Measurements from ENCODE around the gene MED26. TPM values are rescaled to one million over a fixed set of nuclear protein-coding genes. Genes with fewer than 3 reads are reported as not detected.
"Not testable (repeated sequence)": the region's sequence is repeated elsewhere in the genome, so short reads cannot be mapped to it uniquely, and the experiment has no call there.

Gene MED26
- polyA plus RNA-seq (ENCODE audit: insufficient read length in 10 of 10), result 1 to 10 TPM; 4.5 to 6.8 (median 6.0) TPM
- long read RNA-seq, donor 1, transcript MED26-202 (1 exons, 3,871 nt), result major isoform, 9 of 12 reads
- long read RNA-seq, donor 1, partial matches to known transcripts, result 0 of 12 reads
- long read RNA-seq, donor 1, other reads (novel, unspliced or antisense), result 0 of 12 reads
- long read RNA-seq, donor 2, transcript MED26-202 (1 exons, 3,871 nt), result major isoform, 5 of 7 reads
- long read RNA-seq, donor 2, partial matches to known transcripts, result 0 of 7 reads
- long read RNA-seq, donor 2, other reads (novel, unspliced or antisense), result 0 of 7 reads
- long read RNA-seq, donor 3, partial matches to known transcripts, result 0 of 1 reads
- long read RNA-seq, donor 3, other reads (novel, unspliced or antisense), result 0 of 1 reads
- long read RNA-seq, donor 4, transcript MED26-202 (1 exons, 3,871 nt), result major isoform, 7 of 8 reads
- long read RNA-seq, donor 4, partial matches to known transcripts, result 0 of 8 reads
- long read RNA-seq, donor 4, other reads (novel, unspliced or antisense), result 0 of 8 reads
- long read RNA-seq, donor 5, transcript MED26-202 (1 exons, 3,871 nt), result major isoform, 12 of 15 reads
- long read RNA-seq, donor 5, partial matches to known transcripts, result 0 of 15 reads
- long read RNA-seq, donor 5, other reads (novel, unspliced or antisense), result 0 of 15 reads
- long read RNA-seq, donor 6, transcript MED26-202 (1 exons, 3,871 nt), result major isoform, 10 of 14 reads
- long read RNA-seq, donor 6, partial matches to known transcripts, result 0 of 14 reads
- long read RNA-seq, donor 6, other reads (novel, unspliced or antisense), result 0 of 14 reads
- long read RNA-seq, donor 7, transcript MED26-202 (1 exons, 3,871 nt), result major isoform, 12 of 15 reads
- long read RNA-seq, donor 7, partial matches to known transcripts, result 0 of 15 reads
- long read RNA-seq, donor 7, other reads (novel, unspliced or antisense), result 0 of 15 reads
- long read RNA-seq, donor 8, transcript MED26-202 (1 exons, 3,871 nt), result major isoform, 12 of 13 reads
- long read RNA-seq, donor 8, partial matches to known transcripts, result 0 of 13 reads
- long read RNA-seq, donor 8, other reads (novel, unspliced or antisense), result 0 of 13 reads
- long read RNA-seq, donor 9, partial matches to known transcripts, result 0 of 2 reads
- long read RNA-seq, donor 9, other reads (novel, unspliced or antisense), result 0 of 2 reads

DNA sequence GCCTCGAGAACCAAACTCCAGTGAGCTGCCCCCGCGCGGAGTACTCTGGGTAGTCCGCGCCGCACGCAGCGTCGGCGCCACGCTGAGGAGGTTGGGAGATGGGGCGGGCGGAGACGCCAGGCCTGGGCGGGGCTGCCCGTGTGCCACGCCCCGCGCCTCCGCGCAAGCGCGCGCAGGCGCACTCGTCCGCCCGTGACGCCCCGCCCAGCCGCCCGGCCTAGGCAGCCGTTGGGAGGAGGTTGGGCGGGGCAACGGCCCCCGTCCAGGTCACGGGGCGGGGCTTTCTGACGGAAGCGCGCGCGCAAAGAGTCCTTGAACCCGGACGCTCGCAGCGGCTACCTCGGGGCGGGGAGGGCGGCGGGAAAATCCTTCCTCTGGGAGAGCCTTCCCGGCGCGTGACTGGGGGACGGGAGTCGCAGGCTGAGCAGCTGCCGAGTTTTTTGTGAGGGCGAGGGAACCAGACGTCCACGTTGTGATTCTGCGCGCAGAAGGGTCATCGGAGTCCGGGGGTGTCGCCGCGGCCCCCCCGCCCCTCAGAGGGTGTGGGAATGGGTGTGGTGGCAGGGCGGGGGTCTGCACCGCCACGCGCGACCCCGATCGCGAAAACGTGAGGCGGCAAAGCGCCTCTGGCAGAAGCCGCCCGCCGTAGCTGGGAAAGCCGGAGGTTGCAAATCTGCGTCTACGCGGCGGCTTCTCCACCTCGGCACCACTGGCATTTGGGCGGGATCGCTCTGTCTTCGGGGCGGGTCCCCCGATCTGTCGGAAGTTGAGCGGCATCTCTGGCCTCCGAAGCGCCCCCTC lies at the start of gene MED26:
Gene MED26 (minus strand): TSS at position 22 of the 801 bp plus-strand sequence. CDS start 261 bp downstream, outside the sequence.
- DNase-seq, result peak; percentile 96 to 98 (median 98)

DNA sequence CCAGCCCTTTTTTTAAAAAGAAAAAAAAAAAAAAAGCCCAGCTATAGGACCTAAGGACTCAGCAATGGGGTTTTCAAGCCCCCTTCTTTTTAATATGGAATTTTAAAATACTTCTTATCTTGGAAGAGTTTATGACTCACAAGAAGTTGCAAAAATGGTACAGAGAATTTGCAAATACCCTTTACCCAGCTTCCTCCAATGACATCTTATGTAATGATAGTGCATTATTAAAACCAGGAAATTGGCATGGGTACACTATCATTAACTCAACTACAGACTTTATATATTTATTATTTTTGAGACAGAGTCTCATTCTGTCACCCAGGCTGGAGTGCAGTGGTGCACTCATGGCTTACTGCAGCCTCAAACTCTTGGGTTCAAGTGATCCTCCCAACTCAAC lies 49.1 kb upstream of the MED26 start:
- DNase-seq, result no peak

DNA sequence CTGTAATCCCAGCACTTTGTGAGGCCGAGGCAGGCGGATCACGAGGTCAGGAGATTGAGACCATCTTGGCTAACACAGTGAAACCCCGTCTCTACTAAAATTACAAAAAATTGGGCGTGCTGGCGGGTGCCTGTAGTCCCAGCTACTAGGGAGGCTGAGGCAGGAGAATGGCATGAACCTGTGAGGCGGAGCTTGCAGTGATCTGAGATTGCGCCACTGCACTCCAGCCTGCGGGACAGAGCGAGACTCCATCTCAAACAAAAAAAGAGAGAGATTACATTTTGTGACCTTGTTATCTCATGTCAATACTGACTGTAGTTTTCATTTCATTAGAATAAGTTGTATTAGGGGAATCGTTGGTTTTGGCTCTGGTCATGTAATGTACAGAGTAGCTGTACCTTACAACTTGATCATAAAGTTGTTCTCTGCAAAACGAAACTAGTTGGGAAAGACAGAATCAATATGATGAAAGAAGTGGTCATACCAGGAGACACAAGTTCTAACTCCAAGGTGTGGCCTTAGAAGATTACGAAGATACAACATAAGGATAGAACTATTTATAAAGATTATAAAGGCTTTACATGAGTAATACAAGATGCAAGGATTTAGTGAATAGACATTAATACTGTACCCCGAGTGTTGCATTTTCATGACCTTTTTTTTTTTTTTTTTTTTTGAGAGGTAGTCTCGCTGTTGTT lies 48.2 kb upstream of the MED26 start:
- no peak for DNase-seq

DNA sequence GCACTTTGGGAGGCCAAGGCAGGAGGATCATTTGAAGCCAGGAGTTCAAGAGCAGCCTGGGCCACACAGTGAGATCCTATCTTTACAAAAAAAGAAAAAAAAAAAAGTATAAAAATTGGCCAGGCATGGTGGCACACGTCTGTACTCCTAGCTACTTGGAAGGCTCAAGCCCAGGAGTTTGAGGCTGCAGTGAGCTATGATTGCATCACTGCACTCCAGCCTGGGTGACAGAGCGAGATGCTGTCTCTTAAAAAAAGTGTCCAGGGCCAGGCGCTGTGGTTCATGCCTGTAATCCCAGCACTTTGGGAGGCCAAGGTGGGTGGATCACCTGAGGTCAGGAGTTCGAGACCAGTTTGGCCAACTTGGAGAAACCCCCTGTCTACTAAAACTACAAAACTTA lies 45.8 kb upstream of the MED26 start:
- DNase-seq, result not testable (repeated sequence)

- DNase-seq, result no peak
Observed at GRCh38 chr19:16673231-16673630, 45.2 kb upstream of the MED26 start.

DNA sequence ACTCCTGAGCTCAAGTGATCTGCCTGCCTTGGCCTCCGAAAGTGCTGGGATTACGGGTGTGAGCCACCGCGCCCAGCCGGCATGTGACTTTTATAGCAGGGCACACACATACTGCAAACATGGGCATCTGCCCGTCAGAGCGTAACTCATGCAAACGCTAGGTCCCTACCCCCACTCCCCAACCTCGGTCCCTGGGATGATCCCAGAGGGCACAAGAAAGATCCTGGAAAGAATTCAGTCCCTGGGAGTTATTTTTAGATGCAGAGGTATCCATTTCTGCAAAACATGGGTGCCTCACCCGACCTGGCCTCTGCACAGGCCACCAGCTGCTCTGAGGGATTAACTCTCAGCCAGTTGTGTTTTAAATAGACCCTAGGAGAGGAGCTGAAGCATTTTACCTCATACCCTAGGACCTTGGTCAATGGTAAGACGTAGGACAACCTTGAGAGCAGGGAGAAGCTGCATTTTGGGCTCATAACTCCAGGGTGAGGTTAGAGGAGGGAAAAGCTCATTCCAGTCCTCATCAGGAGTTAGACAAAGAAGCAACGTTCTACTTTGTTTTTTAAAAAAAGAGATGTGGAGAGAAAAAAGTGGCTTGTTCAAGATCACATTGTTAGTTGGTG lies 43.8 kb upstream of the MED26 start:
- peak; percentile 37 to 70 (median 62) for DNase-seq

DNA sequence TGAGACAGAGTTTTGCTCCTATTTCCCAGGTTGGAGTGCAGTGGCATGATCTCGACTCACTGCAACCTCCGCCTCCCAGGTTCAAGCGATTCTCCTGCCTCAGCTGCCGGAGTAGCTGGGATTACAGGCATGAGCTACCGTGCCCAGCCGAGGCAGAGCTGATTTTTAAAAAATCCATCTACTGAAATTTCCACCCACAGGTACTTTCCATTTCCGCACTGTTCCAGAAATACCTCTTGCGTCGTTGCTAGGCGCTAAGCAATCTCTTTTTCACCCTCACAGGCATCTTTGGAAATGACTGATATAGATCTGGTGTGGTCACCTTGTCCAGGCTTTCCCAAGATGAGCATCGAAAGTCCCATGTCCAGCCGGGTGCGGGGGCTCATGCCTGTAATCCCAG lies 42.3 kb upstream of the MED26 start:
- no peak for DNase-seq

DNA sequence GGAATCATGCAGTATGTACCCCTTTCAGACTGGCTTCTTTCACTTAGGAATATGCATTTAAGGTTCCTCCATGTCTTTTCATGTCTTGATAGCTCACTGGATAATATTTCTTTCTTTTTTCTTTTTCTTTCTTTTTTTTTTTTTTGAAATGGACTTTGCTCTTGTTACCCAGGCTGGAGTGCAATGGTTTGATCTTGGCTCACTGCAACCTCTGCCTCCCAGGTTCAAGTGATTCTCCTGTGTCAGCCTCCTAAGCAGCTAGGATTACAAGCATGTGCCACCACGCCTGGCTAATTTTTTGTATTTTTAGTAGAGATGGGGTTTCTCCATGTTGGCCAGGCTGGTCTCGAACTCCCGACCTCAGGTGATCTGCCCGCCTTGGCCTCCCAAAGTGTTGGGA lies 40.7 kb upstream of the MED26 start:
- DNase-seq, result not testable (repeated sequence)

DNA sequence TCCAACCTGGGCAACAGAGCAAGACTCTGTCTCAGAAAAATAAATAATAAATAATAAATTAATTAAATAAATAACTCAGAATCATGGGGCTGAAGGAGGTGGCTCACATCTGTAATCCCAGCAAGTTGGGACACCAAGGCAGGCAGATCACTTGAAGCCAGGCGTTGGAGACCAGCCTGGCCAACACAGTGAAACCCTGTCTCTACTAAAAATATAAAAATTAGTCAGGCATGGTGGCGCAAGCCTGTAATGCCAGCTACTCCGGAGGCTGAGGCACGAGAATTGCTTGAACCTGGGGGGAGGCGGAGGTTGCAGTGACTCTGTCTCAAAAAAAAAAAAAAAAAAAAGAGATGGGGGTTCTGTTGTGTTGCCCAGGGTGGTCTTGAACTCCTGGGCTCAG lies 40.2 kb upstream of the MED26 start:
- DNase-seq, result no peak

- peak; percentile 33 to 40 (median 34) for DNase-seq
Observed at GRCh38 chr19:16661480-16662034, 33.6 kb upstream of the MED26 start.

DNA sequence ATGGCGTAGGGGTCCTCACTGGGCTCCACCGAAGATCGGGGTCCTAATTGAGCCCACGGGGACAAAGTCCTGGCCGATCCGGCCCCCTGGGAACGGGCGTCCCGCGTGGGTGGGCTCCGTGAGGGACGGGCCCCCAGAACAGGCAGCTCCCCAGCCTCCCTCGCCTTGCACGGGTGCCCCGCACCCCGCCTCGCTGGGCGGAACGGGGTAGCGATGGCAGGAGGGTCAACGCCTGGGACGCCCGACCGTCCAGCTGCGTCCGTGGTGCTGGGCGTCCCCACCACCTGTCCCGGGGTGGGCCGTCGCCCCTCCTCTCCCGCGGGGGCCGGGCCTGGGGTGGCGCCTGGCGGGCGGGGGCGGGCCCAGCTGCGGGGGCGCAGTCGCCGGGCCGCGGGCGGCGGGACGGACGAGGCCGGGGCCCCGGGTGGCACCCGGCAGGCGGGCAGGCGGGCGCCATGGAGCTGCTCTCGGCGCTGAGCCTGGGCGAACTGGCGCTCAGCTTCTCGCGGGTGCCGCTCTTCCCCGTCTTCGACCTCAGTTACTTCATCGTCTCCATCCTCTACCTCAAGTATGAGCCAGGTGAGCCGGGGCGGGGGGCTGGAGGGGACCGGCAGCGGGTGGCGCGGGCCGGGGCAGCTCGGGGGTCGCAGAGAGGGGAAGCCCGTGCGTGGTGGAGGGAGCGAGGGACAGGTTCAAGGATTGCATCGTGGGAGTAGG lies 32.9 kb upstream of the MED26 start, which contains the start of gene TMEM38A:
Gene TMEM38A (plus strand): TSS at position 377 of the 717 bp plus-strand sequence. CDS start 79 bp downstream, at position 456.
- DNase-seq, result peak; percentile 47 to 69 (median 55)

DNA sequence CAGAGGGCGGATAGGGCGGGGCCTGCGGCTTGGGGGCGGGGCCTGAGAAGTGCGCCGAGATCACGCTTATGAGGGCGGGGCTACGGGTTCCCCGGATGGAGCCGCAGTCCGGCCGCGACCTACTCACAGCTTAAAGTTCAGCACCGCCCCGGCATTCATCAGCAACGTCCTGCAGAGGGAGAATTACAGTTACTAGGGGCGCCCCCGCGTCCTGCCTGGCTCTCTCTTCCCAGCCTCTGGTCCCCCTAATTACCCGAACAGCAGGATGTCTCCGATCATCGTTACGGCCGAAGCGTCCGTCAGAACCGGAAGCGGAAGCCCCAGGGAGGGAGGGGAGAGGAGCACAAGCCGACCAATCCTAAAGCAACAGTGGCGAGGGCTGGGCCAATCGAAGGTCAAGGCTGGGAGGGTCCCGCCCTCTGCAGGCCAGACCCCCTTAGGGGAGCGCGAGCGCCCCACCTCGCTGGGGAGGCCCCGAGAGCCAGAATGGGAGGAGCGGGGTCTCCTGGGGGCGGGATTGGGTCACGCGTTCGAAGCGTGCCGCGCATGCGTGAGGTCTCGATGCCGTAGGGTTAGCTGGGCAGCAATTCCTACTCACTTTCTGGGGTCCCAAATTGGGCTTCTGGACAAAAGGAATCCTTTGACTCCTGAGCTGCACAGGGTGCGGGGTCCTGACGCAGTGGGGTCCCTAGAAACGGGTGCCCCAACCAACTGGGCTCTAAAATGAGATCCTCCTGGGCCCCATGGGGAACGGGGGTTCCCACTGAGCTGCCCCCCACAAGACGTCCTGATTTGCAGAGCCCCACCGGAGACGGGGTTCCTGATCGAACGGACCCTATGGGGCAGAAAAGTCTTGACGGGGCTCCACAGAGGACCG lies 32.1 kb upstream of the MED26 start, which contains the start of gene SMIM7:
Gene SMIM7 (minus strand): TSS at position 313 of the 877 bp plus-strand sequence. CDS start 34 bp downstream, at position 279.
- DNase-seq, result peak; percentile 99 to 100 (median 99)

DNA sequence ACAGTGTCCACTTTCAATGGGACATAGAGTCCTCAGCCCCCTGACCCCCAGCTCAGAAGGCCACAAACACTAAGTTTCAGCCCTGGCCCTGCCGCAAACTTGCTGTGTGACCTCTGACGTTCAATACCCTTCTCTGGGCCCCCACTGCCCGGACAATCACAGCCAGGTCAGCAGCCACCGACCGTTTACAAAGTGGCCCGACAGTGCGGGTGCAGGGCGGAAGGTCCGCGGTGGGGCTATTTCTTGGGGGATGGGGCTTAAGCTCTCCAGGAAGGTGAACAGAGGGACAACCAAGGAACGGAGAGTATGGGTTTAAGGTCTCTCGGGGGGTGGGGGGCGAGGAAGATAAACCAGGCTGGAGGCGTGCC lies 31.4 kb upstream of the MED26 start:
- DNase-seq, result no peak

GRCh38 chr19:16657384-16657783 lies 29.4 kb upstream of the MED26 start:
- no peak for DNase-seq

DNA sequence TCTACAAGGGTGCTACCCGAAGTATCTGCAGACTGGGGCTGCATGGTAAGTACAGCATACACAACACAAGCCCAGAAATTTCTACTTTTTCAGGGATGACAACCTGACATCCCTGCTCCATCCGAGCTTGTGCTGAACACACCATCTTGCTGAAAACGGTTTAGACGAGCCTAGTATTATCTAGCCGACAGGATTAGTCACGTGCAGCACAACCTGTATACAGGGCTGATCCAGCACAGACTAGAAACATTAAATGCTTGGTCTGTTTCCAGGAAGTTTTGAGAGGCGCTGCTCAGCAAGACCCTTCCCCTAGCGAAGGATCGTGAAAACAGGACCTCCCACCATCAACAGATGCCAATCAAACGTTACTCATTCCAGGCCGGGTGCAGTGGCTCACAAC lies 27.7 kb upstream of the MED26 start:
- no peak for DNase-seq

GRCh38 chr19:16654627-16655026 lies 26.6 kb upstream of the MED26 start:
- no peak for DNase-seq

DNA sequence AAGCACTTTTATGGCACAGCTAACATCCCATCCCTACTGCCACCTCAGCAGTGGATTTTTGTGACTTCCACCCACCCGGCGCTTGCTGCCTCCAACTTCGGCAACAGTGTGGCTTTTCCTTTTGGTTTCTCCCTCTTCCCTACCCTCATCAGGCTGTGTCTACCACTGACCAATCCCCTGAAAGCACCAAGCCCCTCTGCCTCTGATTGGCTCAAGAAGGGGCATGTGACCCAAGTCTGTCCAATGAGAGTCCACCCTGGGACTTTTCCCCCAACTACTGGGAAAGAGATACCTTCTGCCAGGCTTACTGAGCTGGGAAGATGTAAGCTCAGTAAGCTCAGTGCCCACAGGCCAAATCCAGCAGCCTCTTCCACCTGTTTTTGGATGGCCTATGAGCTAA lies 26.1 kb upstream of the MED26 start:
- DNase-seq, result no peak

GRCh38 chr19:16652854-16653253 lies 24.9 kb upstream of the MED26 start:
- DNase-seq, result peak in 1 of 3 donors; percentile 41
